Glutamatergic neuron (in vitro differentiated cells): Measurements from ENCODE around the gene GNG7. TPM values are rescaled to one million over a fixed set of nuclear protein-coding genes. Genes with fewer than 3 reads are reported as not detected.

ENCODE experiments used
- DNase-seq: peaks from one replicate; pipeline ENCODE4 v3.0.0; 2022
- H3K27ac Mint-ChIP-seq: one replicate; pipeline ENCODE4 v1.8.0; 2020; ENCODE audit warnings: mild to moderate bottlenecking, mixed read lengths, inconsistent platforms; ENCODE audit not compliant: unreplicated experiment
- H3K27me3 Mint-ChIP-seq: one replicate; pipeline ENCODE4 v1.8.0; 2020; ENCODE audit warnings: mild to moderate bottlenecking, moderate library complexity, mixed read lengths, inconsistent platforms; ENCODE audit not compliant: unreplicated experiment
- H3K36me3 Mint-ChIP-seq: one replicate; pipeline ENCODE4 v1.8.0; 2020; ENCODE audit warnings: mild to moderate bottlenecking, mixed read lengths, inconsistent platforms; ENCODE audit not compliant: unreplicated experiment
- H3K4me1 Mint-ChIP-seq: one replicate; pipeline ENCODE4 v1.8.0; 2020; ENCODE audit warnings: mild to moderate bottlenecking, low read depth, mixed read lengths, inconsistent platforms; ENCODE audit not compliant: unreplicated experiment
- H3K4me3 Mint-ChIP-seq: one replicate; pipeline ENCODE4 v1.8.0; 2020; ENCODE audit warnings: mild to moderate bottlenecking, mixed read lengths, inconsistent platforms; ENCODE audit not compliant: unreplicated experiment
- H3K9me3 Mint-ChIP-seq: one replicate; pipeline ENCODE4 v1.8.0; 2020; ENCODE audit warnings: mild to moderate bottlenecking, moderate library complexity, mixed read lengths, inconsistent platforms; ENCODE audit not compliant: unreplicated experiment
- CTCF ChIP-seq: fragments of 200-600 bp; sonication (generic); IDR thresholded peaks from one replicate; pipeline ENCODE4 v1.5.0; 2021; ENCODE audit not compliant: partially characterized antibody, unreplicated experiment
- microRNA-seq: library from miRNA; unstranded; fragments of <30 nt; microRNA quantifications from one replicate; pipeline ENCODE4, GENCODE V29; 2020; ENCODE audit not compliant: unreplicated experiment
- total RNA-seq: library from RNA; stranded (reverse); fragmentation: NEBNext Ultra II Directional; extraction: Animal tissue kit (Norgen Biotek cat#: 25700); gene quantifications from one replicate; pipeline ENCODE4 v1.2.1, GENCODE V29; 2021; ENCODE audit not compliant: unreplicated experiment

The GNG7 gene
- total RNA-seq, 1 donor from 2014 or later: 8.0 TPM

- Mint-ChIP-seq H3K9me3 (peaks cover 3% of the 10 kb centered on the region), H3K4me1 (peaks cover 1% of the 10 kb centered on the region), H3K27me3 (peaks cover 5% of the 10 kb centered on the region), H3K36me3 (no peaks in the 10 kb centered on the region), H3K27ac (no peak overlapping the region), H3K4me3 (peak overlapping the region; percentile 75)
- peak; percentile 63 for DNase-seq
- no peak for TF ChIP-seq CTCF
Observed at GRCh38 chr19:2461751-2462634, 240.5 kb downstream of the GNG7 start.

Small RNA genes lying within 50 kb of the gene (microRNA-seq; reads per million reads assigned to microRNA genes)
- gene MIR7850: not detected

Other genes starting within 250 kb of the GNG7 start
- 45.8 TPM for gene LMNB2, start 245.7 kb downstream of the GNG7 start, total RNA-seq
- gene GADD45B, start 226.6 kb downstream of the GNG7 start, total RNA-seq: 3.8 TPM
- 47.1 TPM for gene DIRAS1, start 18.7 kb upstream of the GNG7 start, total RNA-seq
- 40.8 TPM for gene SLC39A3, start 37.3 kb upstream of the GNG7 start, total RNA-seq
- 90.6 TPM for gene SGTA, start 80.6 kb upstream of the GNG7 start, total RNA-seq
- 64.0 TPM for gene THOP1, start 82.8 kb upstream of the GNG7 start, total RNA-seq
- 5.8 TPM for gene ZNF554, start 117.2 kb upstream of the GNG7 start, total RNA-seq
- 8.4 TPM for gene ZNF555, start 138.8 kb upstream of the GNG7 start, total RNA-seq
- gene ZNF556, start 164.6 kb upstream of the GNG7 start, total RNA-seq: not detected
- gene ZNF57, start 198.2 kb upstream of the GNG7 start, total RNA-seq: 2.7 TPM
- gene ZNF77, start 242.3 kb upstream of the GNG7 start, total RNA-seq: 4.8 TPM